GM15510 (cell line): ENCODE data around the gene SYPL2.
A peak's percentile ranks its signal among the peaks of the same experiment; 100 is the strongest.

ENCODE experiments used
- POLR2A ChIP-seq: IDR thresholded peaks from 3 replicates; pipeline ENCODE4 v1.6.1; 2011; ENCODE audit warnings: borderline replicate concordance; ENCODE audit not compliant: insufficient read length; ENCODE audit errors: extremely low read depth

Gene SYPL2

DNA sequence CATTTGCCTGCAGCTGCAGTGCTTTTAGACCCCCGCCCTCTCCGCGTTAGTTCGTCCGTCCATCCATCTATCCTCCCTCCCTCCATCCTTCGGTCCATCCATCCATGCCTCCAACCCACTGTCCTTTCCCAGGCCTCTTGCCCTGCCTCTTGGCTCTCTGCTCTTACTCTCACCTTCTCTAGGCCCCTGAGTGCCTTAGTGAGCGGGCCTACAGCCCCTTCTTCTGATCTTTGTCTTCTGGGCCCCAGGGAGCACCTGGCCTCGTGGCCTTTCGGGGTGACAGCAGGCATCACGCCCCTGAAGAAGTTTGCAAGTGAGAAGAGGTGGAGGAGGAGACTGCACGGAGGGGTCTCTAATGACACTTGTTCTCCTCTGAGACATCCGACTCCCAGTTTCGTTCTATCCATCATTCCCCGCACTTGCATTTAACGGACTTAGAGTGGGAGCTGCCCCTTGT lies 18.2 kb downstream of the SYPL2 start:
- TF ChIP-seq POLR2A = no peak

DNA sequence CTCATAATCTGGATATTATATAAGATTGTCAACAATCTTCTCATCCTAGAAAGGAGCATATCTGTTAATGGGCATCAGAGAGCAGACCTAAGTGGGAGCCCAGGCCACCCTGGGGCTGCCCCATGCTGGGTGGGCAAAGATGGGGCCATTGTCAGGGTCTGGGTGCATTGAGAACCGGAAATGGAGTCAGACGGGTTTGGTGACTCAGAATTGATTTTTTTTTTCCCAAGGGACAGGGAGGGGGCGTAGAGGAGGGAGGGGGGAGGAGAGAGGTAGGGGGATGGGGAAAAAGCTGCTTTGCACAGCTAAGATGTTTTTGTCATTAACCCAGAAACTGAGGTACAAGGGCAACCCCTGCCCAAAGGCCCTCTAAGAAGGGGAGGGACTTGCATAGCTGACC lies 18.7 kb downstream of the SYPL2 start:
- no peak for TF ChIP-seq POLR2A

DNA sequence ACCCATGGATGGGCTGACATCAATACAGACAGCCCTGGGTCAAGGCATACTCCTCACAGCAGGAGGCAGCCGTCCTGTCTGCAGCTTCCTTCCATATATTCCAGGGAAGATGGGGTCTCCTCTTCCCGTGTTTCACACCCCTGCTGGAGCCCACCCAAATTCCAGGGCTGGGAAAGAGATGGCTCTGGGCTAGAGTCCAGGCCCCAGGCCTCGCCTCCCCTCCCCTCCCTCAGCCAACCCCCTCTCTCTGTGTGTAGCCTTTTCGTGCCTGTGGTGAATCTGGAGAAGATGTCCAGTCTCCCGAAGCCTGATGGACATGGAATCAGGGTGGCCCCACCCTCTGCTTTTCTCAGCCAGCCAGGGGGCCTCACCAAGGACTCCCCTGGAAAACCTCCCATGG lies 20.9 kb downstream of the SYPL2 start:
- TF ChIP-seq POLR2A = no peak

DNA sequence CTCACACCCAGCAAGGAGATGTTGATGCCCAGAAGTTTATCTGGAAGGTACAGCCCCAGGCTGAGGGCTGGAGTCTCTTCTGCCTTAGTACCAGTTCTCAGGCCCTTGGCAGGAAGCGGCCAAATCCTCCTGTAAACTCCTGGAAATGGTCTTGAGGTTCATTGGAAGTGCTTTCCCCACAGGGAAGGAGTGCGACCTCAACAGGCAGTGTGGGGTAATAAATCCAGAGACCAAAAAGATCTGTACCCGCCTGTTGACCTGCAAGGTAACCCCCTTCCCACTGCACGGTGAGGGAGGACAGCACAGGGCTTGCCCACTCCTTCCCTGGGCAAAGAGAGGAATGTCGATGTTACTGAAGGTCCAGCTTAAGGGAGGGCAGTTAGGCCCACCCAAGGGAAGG lies 21.9 kb downstream of the SYPL2 start:
- no peak for TF ChIP-seq POLR2A

DNA sequence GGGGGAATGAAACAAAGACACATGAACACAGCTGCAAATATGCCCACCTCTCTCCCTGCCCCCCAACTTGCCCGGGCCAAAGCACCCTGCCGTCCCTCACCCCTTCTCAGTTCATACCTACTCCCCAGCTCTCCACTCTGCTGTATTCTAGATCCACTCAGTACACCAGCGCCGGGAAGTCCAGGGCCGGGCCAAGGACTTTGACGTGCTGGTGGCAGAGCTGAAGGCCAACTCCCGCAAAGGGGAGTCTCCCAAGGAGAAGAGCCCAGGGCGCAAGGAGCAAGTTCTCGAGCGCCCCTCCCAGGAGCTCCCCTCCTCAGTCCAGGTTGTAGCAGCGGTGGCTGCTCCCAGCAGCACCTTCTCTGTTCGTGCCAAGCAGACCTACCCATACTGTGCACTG lies 22.4 kb downstream of the SYPL2 start:
- no peak for TF ChIP-seq POLR2A

DNA sequence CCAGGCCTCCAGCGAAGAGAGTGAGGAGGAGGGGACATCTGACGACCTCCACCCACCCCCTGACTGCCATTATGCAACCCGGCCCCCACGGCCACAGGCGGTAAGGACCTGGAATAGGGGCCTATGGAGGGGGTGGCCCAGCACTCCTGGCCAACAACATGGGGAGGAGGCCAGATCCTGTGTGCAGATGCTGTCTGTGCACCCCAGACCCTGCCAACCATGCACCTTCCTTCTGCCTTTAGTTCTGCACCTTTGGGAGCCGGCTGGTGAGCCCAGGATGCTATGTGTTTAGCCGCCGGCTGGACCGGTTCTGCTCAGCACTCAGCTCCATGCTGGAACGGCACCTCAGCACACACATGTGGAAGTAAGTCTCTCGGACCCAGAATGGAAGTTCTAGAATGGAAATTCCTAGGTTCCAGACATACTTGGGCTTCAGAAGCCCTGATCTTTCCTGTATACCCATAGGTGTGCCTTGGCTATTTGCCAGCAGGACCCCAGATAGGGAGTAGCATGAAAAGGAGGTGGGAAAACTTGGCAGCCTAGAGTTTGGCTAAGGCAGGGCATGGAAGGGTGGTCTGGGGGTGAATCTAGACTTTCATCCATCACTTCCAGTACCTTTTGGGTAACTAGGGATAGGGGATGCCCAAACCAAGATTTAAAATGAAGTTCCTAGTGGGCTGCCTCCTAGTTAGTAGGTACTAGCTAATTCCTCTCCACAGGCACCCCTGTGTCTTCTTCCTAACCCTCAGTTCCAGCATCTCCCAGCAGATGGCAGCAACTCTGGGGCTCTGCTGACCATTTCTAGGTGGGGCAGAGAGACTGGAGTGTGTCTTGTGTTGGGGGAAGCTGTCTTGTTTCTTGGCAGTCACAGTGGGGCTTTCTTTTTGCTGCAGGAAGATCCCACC lies 23.9 kb downstream of the SYPL2 start:
- no peak for TF ChIP-seq POLR2A

DNA sequence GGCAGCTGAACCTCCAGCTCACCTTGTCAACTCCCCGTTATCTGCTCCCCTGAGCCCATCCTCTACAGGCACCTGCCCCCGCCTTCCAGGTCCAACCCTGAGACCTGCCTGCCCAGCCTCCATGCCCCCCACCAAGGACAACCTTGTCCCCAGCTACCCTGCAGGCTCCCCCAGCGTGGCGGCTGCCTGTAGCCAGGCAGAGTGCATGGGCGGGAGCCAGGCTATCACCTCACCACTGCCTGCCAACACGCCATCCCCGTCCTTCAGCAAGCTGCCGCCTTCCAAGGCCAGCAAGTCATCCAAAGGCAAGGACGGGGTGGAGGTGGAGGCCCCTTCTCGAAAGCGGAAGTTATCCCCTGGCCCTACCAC lies 24.6 kb downstream of the SYPL2 start:
- TF ChIP-seq POLR2A = no peak

DNA sequence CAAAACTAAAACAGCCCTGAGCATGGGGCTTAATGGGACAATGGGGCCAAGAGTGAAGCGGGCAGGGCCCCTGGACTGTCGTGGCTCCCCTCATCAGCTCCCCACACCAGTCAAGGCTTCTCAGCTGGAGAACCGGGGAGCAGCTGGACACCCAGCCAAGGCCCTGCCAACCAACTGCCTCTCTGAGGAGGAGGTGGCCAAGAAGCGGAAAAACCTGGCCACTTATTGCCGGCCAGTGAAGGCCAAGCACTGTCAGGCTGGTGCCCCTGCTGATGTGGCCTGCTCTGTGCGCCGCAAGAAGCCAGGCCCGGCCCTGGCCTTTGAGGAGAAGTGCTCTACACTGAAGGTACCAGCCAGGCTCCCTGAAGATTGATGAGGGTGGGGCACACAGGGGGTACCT lies 25.0 kb downstream of the SYPL2 start:
- TF ChIP-seq POLR2A = no peak

DNA sequence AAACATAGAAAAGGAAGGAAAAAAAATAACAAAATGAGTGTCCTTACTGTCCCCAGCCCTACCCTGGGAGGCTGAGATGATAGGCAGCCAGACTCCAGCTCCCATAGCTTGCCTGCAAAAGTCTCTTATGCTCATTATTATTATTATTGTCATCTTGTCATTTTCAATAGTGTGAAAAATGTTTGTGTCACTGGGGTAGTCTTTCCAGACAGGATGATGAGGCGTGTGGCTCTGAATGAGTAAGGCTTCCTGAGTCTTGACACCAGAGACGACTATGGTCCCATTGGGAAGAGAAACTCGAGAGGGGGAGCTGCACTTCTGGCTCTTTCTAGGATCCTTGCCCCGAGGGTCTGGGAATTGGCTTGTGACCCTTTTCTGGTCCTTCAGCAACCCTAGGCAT lies 26.4 kb downstream of the SYPL2 start:
- no peak for TF ChIP-seq POLR2A

DNA sequence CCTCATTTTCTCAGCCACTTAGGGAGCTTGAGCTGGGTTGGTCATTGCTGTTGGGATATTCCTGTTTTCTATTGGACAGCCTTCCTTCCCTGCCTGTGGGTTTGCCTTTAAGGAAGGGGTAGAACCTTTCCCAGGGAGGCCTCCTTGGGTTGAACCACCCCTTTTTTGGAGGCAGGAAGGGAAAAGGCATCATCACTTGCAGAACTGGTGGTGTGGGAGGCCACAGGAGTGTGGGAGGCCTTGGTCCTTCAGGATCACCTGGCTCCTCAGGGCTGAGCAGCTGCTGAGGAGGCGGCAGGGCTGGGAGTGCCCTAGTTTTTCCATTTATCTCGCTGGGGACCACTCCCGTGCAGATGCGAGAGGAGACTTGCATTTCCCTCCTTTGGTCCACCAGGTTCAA lies 26.9 kb downstream of the SYPL2 start:
- TF ChIP-seq POLR2A = no peak

DNA sequence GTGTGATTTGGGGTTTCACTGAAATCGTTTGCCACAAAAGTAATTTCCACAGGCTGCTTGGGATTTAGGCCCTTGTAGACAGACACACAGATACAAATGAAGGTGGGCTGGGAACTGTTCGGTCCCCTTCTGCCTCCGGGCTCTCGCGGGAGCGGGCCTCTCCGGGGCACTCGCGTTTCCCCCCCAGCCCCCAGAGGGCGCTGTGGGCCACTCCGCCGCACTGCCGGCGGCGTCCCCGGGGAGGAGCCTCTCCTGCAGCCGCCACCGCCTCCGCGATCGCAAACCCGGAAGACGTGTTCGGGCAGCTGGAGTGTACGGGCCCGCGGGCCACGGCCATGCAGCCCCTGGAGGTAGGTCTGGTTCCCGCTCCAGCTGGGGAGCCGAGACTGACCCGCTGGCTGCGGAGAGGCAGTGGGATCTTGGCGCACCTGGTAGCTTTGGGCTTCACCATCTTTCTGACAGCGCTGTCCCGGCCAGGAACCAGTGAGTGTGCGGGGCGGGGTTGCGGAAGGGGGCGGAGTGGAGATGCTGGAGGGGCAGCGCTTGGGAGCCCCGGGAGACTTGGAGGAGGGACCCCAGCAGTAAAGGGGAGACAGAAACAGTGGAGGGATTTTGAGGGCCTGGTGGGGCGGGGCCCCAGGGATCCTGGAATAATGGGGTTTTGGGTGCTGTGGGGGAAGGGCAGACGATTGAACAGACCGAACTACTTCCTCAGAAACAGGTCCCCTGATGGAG lies 27.6 kb downstream of the SYPL2 start, which contains the start of gene CYB561D1:
TSS of gene CYB561D1 (plus strand) at position 290 of the 735 bp plus-strand sequence. CDS start at position 336, 46 bp downstream.
- TF ChIP-seq POLR2A = peak; percentile 87

DNA sequence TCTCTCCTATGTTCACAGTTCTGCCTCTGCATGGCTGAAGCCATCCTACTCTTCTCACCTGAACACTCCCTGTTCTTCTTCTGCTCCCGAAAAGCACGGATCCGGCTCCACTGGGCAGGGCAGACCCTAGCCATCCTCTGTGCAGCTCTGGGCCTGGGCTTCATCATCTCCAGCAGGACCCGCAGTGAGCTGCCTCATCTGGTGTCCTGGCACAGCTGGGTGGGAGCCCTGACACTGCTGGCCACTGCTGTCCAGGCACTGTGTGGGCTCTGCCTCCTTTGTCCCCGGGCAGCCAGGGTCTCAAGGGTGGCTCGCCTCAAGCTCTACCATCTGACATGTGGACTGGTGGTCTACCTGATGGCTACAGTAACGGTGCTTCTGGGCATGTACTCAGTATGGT lies 29.4 kb downstream of the SYPL2 start:
- no peak for TF ChIP-seq POLR2A

DNA sequence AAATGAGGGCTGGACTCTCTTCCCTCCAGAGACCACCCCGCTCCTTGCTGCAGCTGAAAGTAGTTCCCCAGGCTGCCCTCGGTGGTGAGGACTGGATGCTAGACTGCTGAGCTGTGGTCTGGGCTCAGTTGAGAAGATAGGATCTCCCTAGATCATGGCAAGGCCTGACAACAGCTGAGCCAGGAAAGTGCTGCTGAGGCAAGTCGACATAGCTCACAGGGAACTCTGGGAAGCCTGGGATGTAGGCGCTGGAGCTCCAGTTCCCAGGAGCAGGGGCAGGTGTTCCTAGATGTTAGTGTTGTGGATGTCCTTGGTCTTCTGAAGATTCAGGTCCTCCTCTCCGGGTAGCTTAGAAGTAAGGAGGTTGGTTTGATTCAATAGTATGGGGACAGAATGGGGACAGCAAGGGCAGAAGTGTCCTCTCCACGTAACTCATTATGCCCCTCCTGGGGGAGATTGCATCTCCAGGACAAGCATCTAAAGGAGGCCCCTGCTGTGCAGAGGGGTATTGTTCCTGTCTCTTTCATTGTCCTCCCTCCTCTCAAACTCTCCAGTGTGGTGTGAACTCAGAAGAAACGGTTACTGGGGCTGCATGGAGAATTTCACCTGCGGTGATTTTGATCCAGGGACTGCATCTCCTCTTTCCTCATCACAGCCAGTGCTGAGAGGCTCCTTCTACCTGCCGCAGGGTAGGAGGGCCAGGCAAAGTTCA lies 31.3 kb downstream of the SYPL2 start:
- TF ChIP-seq POLR2A = no peak

DNA sequence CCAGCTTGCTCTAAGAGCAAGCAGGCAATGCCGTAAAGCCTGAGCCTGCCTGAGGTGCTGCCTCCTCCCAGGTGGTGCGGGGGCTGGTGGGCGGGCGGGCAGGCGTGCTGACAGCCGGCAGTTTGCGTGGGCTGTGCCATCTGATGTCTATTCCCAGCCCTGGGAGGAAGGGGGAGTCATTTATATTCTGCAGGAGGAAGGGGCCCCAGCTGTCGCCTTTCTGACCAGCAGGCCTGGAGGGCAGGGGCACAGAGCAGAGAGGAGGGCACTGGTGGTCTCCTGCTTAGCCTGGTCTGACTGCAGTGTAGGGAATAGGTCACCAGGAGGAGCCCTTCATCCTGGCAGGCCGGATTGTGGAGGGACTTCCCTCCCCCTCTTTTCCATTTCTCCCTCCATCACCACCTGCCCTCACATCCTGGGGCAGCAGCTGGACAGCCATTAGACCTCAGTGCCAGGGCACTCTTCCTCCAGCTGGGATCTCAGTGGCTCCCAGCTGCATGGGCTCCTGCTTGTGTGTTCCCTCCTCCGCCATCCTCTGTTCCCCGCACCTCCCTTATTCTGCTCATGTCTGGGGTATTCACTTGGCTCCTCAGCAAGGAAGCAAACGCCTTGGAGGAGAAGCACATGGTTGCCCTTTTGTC lies 31.9 kb downstream of the SYPL2 start:
- TF ChIP-seq POLR2A = no peak

DNA sequence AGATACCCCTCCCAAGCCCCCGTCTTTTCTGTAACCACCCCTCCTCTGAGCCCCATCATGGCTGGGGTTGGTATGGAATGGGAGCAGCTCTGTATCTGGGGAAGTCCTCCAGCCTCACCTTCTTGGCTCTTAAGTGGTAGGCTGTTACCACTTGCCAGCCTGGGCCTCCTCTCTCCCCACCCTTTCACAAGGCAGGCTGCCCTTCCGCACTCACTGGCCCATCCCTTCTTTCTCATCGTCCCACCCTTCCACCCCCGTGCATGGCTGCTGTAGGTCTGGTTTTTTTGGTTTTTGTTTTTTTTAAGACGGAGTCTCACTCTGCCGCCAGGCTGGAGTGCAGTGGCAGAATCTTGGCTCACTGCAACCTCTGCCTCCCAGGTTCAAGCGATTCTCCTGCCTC lies 32.7 kb downstream of the SYPL2 start:
- no peak for TF ChIP-seq POLR2A
